Naive thymus-derived CD4-positive, alpha-beta T cell (primary cell): ENCODE results near the gene AGBL1. TPM values are rescaled to one million over a fixed set of nuclear protein-coding genes. Genes with fewer than 3 reads are reported as not detected.
"Not testable (repeated sequence)": the region's sequence is repeated elsewhere in the genome, so short reads cannot be mapped to it uniquely, and the experiment has no call there.

Experiments used
- ATAC-seq: fragments of 150-1000 bp; cut with Tn5 transposase; 2 replicates; pipeline ENCODE4 v1.10.0; 2021; ENCODE audit warnings: mild to moderate bottlenecking, moderate library complexity
- CTCF ChIA-PET: fragments of 350-600 bp; sonication (Branson Sonifier 250); formaldehyde crosslinking; loops from one replicate; lab custom pipeline; 2021; ENCODE audit warnings: antibody characterized with exemption; lab: Charles Lee
- POLR2A ChIA-PET: fragments of 350-600 bp; sonication (Branson Sonifier 250); formaldehyde crosslinking; loops from one replicate; lab custom pipeline; 2021; ENCODE audit warnings: antibody characterized with exemption, inconsistent platforms; lab: Charles Lee
- DNase-seq, 9 donors: peaks; one replicate each; pipeline versions ENCODE4 v3.0.0 to v3.0.0-alpha.2; 2020 to 2022; ENCODE audit warnings: mixed read lengths in 1 of 9
- H3K27ac ChIP-seq: one replicate; pipeline ENCODE4 v1.7.0; 2013; ENCODE audit warnings: mild to moderate bottlenecking, low read depth, low read length, moderate library complexity
- H3K27me3 ChIP-seq, 2 donors: one replicate each; pipeline ENCODE4 v1.7.0; 2013; ENCODE audit warnings: low read length in 2 of 2, mild to moderate bottlenecking in 2 of 2, moderate library complexity in 2 of 2; ENCODE audit not compliant: control insufficient read depth in 2 of 2, insufficient read depth in 2 of 2
- H3K36me3 ChIP-seq, 3 experiments: 1 replicate in 2 of 3; 2 replicates in 1 of 3; pipeline ENCODE4 v1.7.0; 2013; ENCODE audit warnings: low read length in 3 of 3, mild to moderate bottlenecking in 3 of 3, moderate library complexity in 1 of 3; ENCODE audit not compliant: insufficient read depth in 3 of 3, control insufficient read depth in 2 of 3
- H3K4me1 ChIP-seq, 2 donors: one replicate each; pipeline ENCODE4 v1.7.0; 2013; ENCODE audit warnings: low read length in 2 of 2, mild to moderate bottlenecking in 2 of 2, moderate library complexity in 1 of 2; ENCODE audit not compliant: control insufficient read depth in 2 of 2, insufficient read depth in 2 of 2
- H3K4me3 ChIP-seq: 2 replicates; pipeline ENCODE4 v1.7.0; 2013; ENCODE audit warnings: mild to moderate bottlenecking, low read length
- H3K9me3 ChIP-seq, 3 experiments: 1 replicate in 2 of 3; 2 replicates in 1 of 3; pipeline ENCODE4 v1.7.0; 2013; ENCODE audit warnings: low read length in 3 of 3; ENCODE audit not compliant: control insufficient read depth in 2 of 3
- H3K27ac Mint-ChIP-seq, 9 donors: one replicate each; pipeline ENCODE4 v1.8.0; 2020 to 2022; ENCODE audit warnings: mixed read lengths in 9 of 9, mild to moderate bottlenecking in 8 of 9, moderate library complexity in 5 of 9, inconsistent platforms in 2 of 9
- H3K27me3 Mint-ChIP-seq, 5 donors: one replicate each; pipeline ENCODE4 v1.8.0; 2021 to 2022; ENCODE audit warnings: mixed read lengths in 5 of 5, mild to moderate bottlenecking in 1 of 5
- H3K36me3 Mint-ChIP-seq, 5 donors: one replicate each; pipeline ENCODE4 v1.8.0; 2020 to 2022; ENCODE audit warnings: mixed read lengths in 5 of 5, mild to moderate bottlenecking in 3 of 5, inconsistent platforms in 1 of 5
- H3K4me1 Mint-ChIP-seq, 7 donors: one replicate each; pipeline ENCODE4 v1.8.0; 2020 to 2022; ENCODE audit warnings: mixed read lengths in 7 of 7, mild to moderate bottlenecking in 3 of 7, inconsistent platforms in 1 of 7
- H3K4me3 Mint-ChIP-seq, 10 donors: one replicate each; pipeline ENCODE4 v1.8.0; 2020 to 2022; ENCODE audit warnings: mild to moderate bottlenecking in 10 of 10, mixed read lengths in 10 of 10, moderate library complexity in 6 of 10, inconsistent platforms in 2 of 10
- H3K9me3 Mint-ChIP-seq, 11 donors: one replicate each; pipeline ENCODE4 v1.8.0; 2020 to 2022; ENCODE audit warnings: mixed read lengths in 11 of 11, mild to moderate bottlenecking in 4 of 11, inconsistent platforms in 1 of 11, moderate library complexity in 1 of 11
- intact Hi-C, 2 donors: fragments of 100-400 bp; cut with micrococcal nuclease; formaldehyde crosslinking; loops; one replicate each; pipeline ENCODE4 v1.15.1; 2023
- polyA plus RNA-seq, 2 donors: library from polyadenylated mRNA; unstranded; fragments of 300-500 nt; fragmentation: Illumina TruSeq; gene quantifications; one replicate each; pipeline ENCODE4 v1.2.3, GENCODE V29; 2021
- total RNA-seq, 6 experiments: library from RNA in 5 of 6; stranded (reverse) in 5 of 6; gene quantifications; 1 replicate in 5 of 6; 2 replicates in 1 of 6; pipeline ENCODE4 v1.2.3 and lab custom pipeline; 2021 to 2026

AGBL1 gene
- total and polyA plus RNA-seq, 7 experiments from 2014 or later: not detected

- H3K27ac Mint-ChIP-seq, H3K4me1 Mint-ChIP-seq, H3K27me3 ChIP-seq, H3K27me3 Mint-ChIP-seq, H3K4me1 ChIP-seq, H3K4me3 Mint-ChIP-seq, H3K9me3 ChIP-seq, intact Hi-C loops, CTCF ChIA-PET, H3K27ac ChIP-seq, POLR2A ChIA-PET, DNase-seq, H3K4me3 ChIP-seq, H3K36me3 ChIP-seq, ATAC-seq: not testable (repeated sequence)
- Mint-ChIP-seq H3K9me3 (peaks cover 7 to 45% (median 15%) of the 10 kb centered on the region in 11 donors), H3K36me3 (peaks cover 0 to 11% (median 5%) of the 10 kb centered on the region in 5 donors)
Measured at GRCh38 chr15:86465470-86466039, 385.9 kb downstream of the AGBL1 start.

- Histone ChIP-seq H3K36me3 (no peaks in the 10 kb centered on the region), H3K27ac (no peak overlapping the region), H3K27me3 (no peaks in the 10 kb centered on the region), H3K9me3 (no peaks in the 10 kb centered on the region), H3K4me1 (no peaks in the 10 kb centered on the region), H3K4me3 (no peak overlapping the region)
- intact Hi-C loops: no loop called here
- Mint-ChIP-seq H3K4me1 (peaks cover 0 to 4% (median 4%) of the 10 kb centered on the region in 7 donors), H3K9me3 (peaks cover 0 to 4% (median 0%) of the 10 kb centered on the region in 11 donors), H3K4me3 (no peak overlapping the region), H3K36me3 (no peaks in the 10 kb centered on the region), H3K27ac (no peak overlapping the region), H3K27me3 (peaks cover 0 to 4% (median 0%) of the 10 kb centered on the region in 5 donors)
- no peak for DNase-seq
- ChIA-PET CTCF (no interaction called here), POLR2A (no interaction called here)
- no peak for ATAC-seq
Measured at GRCh38 chr15:86481720-86482119, 402.0 kb downstream of the AGBL1 start.

GRCh38 chr15:86483936-86484335, 404.3 kb downstream of the AGBL1 start:
- CTCF ChIA-PET: no interaction called here
- Mint-ChIP-seq H3K27me3 (peaks cover 0 to 5% (median 0%) of the 10 kb centered on the region in 5 donors), H3K4me1 (peaks cover 0 to 4% (median 4%) of the 10 kb centered on the region in 7 donors), H3K36me3 (no peaks in the 10 kb centered on the region), H3K4me3 (no peak overlapping the region), H3K9me3 (peaks cover 0 to 4% (median 0%) of the 10 kb centered on the region in 11 donors), H3K27ac (no peak overlapping the region)
- no peak for ATAC-seq
- Histone ChIP-seq H3K27ac (no peak overlapping the region), H3K4me1 (no peaks in the 10 kb centered on the region), H3K27me3 (no peaks in the 10 kb centered on the region), H3K36me3 (no peaks in the 10 kb centered on the region), H3K4me3 (no peak overlapping the region), H3K9me3 (no peaks in the 10 kb centered on the region)
- intact Hi-C loops: no loop called here
- POLR2A ChIA-PET: no interaction called here
- no peak for DNase-seq

DNA sequence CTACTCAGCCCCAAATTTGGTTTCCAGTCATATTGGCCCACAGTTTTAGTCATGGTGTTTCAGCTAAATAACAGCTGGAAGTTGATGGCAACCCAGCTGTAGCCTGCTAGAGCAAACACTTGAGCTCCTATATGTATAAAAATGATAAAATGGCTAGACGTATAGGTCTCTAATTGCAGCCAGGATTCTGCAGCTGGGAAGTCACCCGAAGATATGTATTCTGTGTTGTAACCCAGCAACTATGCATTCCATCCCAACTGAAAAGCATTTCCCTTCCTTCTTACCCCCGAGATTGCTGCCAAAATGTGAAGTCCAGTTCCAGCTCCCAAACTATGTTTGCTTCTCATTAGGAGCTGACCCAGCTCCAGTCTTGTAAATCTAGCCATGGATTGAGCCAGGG, 408.4 kb downstream of the AGBL1 start:
- H3K36me3 ChIP-seq: no peaks in the 10 kb centered on the region
- Mint-ChIP-seq H3K9me3 (peaks cover 0 to 5% (median 0%) of the 10 kb centered on the region in 11 donors), H3K27ac (no peak overlapping the region), H3K4me1 (peaks cover 0 to 15% (median 4%) of the 10 kb centered on the region in 7 donors), H3K36me3 (no peaks in the 10 kb centered on the region), H3K27me3 (peaks cover 0 to 5% (median 0%) of the 10 kb centered on the region in 5 donors), H3K4me3 (no peak overlapping the region)
- H3K27me3 ChIP-seq: no peaks in the 10 kb centered on the region
- no peak overlapping the region for H3K27ac ChIP-seq
- intact Hi-C loops: no loop called here
- POLR2A ChIA-PET: no interaction called here
- CTCF ChIA-PET: no interaction called here
- no peaks in the 10 kb centered on the region for H3K9me3 ChIP-seq
- DNase-seq: no peak
- H3K4me1 ChIP-seq: no peaks in the 10 kb centered on the region
- no peak for ATAC-seq
- no peak overlapping the region for H3K4me3 ChIP-seq

DNA sequence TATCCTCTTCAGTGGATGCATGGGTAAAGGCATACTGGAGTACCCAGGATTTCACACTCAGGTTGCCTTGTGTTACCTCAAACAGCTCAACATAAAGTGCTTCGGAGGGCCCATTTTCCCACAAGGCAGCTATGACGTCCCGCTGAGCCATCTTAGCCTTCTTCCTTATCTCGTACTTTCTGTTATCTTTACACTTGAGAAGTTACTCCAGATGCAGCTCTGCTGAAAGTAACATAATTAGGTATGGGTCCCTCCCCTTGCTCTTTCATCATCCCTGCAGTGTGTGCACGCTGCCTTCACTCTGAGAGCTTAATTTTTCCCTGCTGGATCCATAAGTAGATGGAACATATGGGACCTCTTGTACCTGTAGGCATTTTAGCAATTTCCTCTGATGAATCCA, 410.3 kb downstream of the AGBL1 start:
- Histone ChIP-seq H3K9me3 (no peaks in the 10 kb centered on the region), H3K36me3 (no peaks in the 10 kb centered on the region), H3K4me3 (no peak overlapping the region), H3K27me3 (no peaks in the 10 kb centered on the region), H3K4me1 (no peaks in the 10 kb centered on the region), H3K27ac (no peak overlapping the region)
- ChIA-PET POLR2A (no interaction called here), CTCF (no interaction called here)
- intact Hi-C loops: no loop called here
- H3K4me3 Mint-ChIP-seq: no peak overlapping the region
- peaks cover 0 to 8% (median 0%) of the 10 kb centered on the region in 11 donors for H3K9me3 Mint-ChIP-seq
- peaks cover 0 to 15% (median 0%) of the 10 kb centered on the region in 7 donors for H3K4me1 Mint-ChIP-seq
- ATAC-seq: no peak
- H3K27ac Mint-ChIP-seq: no peak overlapping the region
- H3K36me3 Mint-ChIP-seq: no peaks in the 10 kb centered on the region
- peaks cover 0 to 5% (median 0%) of the 10 kb centered on the region in 5 donors for H3K27me3 Mint-ChIP-seq
- no peak for DNase-seq

- no peaks in the 10 kb centered on the region for H3K27me3 ChIP-seq
- intact Hi-C loops: no loop called here
- CTCF ChIA-PET: no interaction called here
- no peaks in the 10 kb centered on the region for H3K36me3 ChIP-seq
- no peak overlapping the region for H3K27ac ChIP-seq
- peaks cover 0 to 5% (median 0%) of the 10 kb centered on the region in 5 donors for H3K27me3 Mint-ChIP-seq
- POLR2A ChIA-PET: no interaction called here
- no peak overlapping the region for H3K4me3 Mint-ChIP-seq
- no peak overlapping the region for H3K4me3 ChIP-seq
- H3K36me3 Mint-ChIP-seq: no peaks in the 10 kb centered on the region
- ATAC-seq: no peak
- peaks cover 0 to 15% (median 0%) of the 10 kb centered on the region in 7 donors for H3K4me1 Mint-ChIP-seq
- peaks cover 0 to 8% (median 0%) of the 10 kb centered on the region in 11 donors for H3K9me3 Mint-ChIP-seq
- no peaks in the 10 kb centered on the region for H3K9me3 ChIP-seq
- H3K4me1 ChIP-seq: no peaks in the 10 kb centered on the region
- no peak overlapping the region for H3K27ac Mint-ChIP-seq
- DNase-seq: no peak
Measured at GRCh38 chr15:86491118-86491517, 411.4 kb downstream of the AGBL1 start.

GRCh38 chr15:86493884-86494283, 414.2 kb downstream of the AGBL1 start:
- no peaks in the 10 kb centered on the region for H3K9me3 ChIP-seq
- Mint-ChIP-seq H3K27me3 (no peaks in the 10 kb centered on the region), H3K27ac (no peak overlapping the region), H3K4me1 (peaks cover 0 to 15% (median 0%) of the 10 kb centered on the region in 7 donors), H3K4me3 (no peak overlapping the region), H3K9me3 (peaks cover 0 to 5% (median 0%) of the 10 kb centered on the region in 11 donors), H3K36me3 (no peaks in the 10 kb centered on the region)
- no peaks in the 10 kb centered on the region for H3K36me3 ChIP-seq
- DNase-seq: no peak
- H3K27ac ChIP-seq: no peak overlapping the region
- H3K4me1 ChIP-seq: no peaks in the 10 kb centered on the region
- no peak for ATAC-seq
- H3K27me3 ChIP-seq: no peaks in the 10 kb centered on the region
- H3K4me3 ChIP-seq: no peak overlapping the region
- POLR2A ChIA-PET: no interaction called here
- intact Hi-C loops: no loop called here
- CTCF ChIA-PET: no interaction called here
